Activated naive CD8-positive, alpha-beta T cell treated with anti-CD3 and anti-CD28 coated beads, Interleukin-2, amount 10 ng/mL, durations not matched to agents 7 days and 5 days (primary cell): ENCODE results near the gene PLPP1. TPM values are rescaled to one million over a fixed set of nuclear protein-coding genes. Genes with fewer than 3 reads are reported as not detected.

Source experiments
- ATAC-seq: fragments of 150-1000 bp; cut with Tn5 transposase; one replicate; pipeline ENCODE4 v1.10.0; 2021; ENCODE audit warnings: low read depth, moderate library complexity
- POLR2A ChIA-PET: fragments of 350-600 bp; sonication (Branson Sonifier 250); formaldehyde crosslinking; loops from one replicate; lab custom pipeline; 2021; ENCODE audit warnings: antibody characterized with exemption; lab: Charles Lee
- DNase-seq: peaks from one replicate; pipeline ENCODE4 v3.0.0; 2021
- H3K27ac Mint-ChIP-seq: one replicate; pipeline ENCODE4 v1.8.0; 2022; ENCODE audit warnings: mild to moderate bottlenecking, mixed read lengths
- H3K27me3 Mint-ChIP-seq: one replicate; pipeline ENCODE4 v1.8.0; 2022; ENCODE audit warnings: mild to moderate bottlenecking, moderate library complexity, mixed read lengths
- H3K36me3 Mint-ChIP-seq: one replicate; pipeline ENCODE4 v1.8.0; 2021; ENCODE audit warnings: mild to moderate bottlenecking, mixed read lengths
- H3K4me1 Mint-ChIP-seq: one replicate; pipeline ENCODE4 v1.8.0; 2021; ENCODE audit warnings: mixed read lengths
- H3K4me3 Mint-ChIP-seq: one replicate; pipeline ENCODE4 v1.8.0; 2022; ENCODE audit warnings: mild to moderate bottlenecking, moderate library complexity, mixed read lengths
- H3K9me3 Mint-ChIP-seq: one replicate; pipeline ENCODE4 v1.8.0; 2021; ENCODE audit warnings: mixed read lengths
- total RNA-seq, 2 experiments: library from RNA; stranded (reverse); gene quantifications; one replicate each; pipeline ENCODE4 v1.2.3, GENCODE V29; 2021

Gene PLPP1
- total RNA-seq, 2 experiments from 2014 or later = 25.9 to 27.8 TPM

- ATAC-seq = no peak
- H3K4me1 Mint-ChIP-seq = peaks cover 7% of the 10 kb centered on the region
- H3K4me3 Mint-ChIP-seq = no peak overlapping the region
- no peak overlapping the region for H3K27ac Mint-ChIP-seq
- POLR2A ChIA-PET = no interaction called here
- DNase-seq = no peak
- no peaks in the 10 kb centered on the region for H3K9me3 Mint-ChIP-seq
- H3K27me3 Mint-ChIP-seq = no peaks in the 10 kb centered on the region
- H3K36me3 Mint-ChIP-seq = peaks cover 54% of the 10 kb centered on the region
Observed at GRCh38 chr5:55450050-55450765, 84.6 kb downstream of the PLPP1 start.

DNA sequence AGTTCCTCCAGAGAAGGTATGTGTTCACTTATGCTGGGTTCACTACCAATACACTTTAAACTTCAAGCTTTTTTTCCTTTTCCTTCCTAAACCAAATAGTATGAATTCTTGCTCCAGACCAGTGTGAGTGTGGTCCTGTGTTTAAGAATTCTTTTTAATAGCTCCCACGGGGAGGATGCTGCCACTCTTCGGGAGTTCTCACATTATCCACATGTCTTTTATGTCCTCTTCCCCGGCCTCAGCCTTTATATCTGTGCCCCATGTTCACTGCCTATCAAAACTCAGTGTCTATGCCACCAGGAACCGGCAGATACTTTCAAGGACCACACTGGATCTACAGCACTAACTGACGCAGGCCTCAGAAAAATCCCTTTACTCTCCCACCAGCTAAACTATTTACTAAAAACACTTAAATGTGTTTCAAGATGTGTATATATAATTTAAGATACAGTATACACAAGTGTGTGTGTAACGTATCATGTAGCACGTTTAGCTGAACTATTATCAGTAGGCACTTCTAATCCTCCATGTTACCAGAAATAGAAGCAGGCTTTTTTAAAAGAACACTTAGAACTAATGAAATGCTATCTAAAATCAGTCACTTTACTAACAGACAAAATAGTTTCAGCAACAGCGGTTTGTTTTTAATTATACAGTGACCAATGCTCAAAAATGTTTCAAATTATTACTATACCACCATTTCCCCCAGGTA, 88.0 kb downstream of the PLPP1 start:
- POLR2A ChIA-PET = no interaction called here
- DNase-seq (no peak), ATAC-seq (no peak)
- Mint-ChIP-seq H3K27ac (no peak overlapping the region), H3K4me3 (no peak overlapping the region), H3K27me3 (no peaks in the 10 kb centered on the region), H3K36me3 (peaks cover 39% of the 10 kb centered on the region), H3K9me3 (no peaks in the 10 kb centered on the region), H3K4me1 (peaks cover 7% of the 10 kb centered on the region)

GRCh38 chr5:55445791-55446190, 89.0 kb downstream of the PLPP1 start:
- H3K27me3 Mint-ChIP-seq = no peaks in the 10 kb centered on the region
- H3K4me3 Mint-ChIP-seq = no peak overlapping the region
- H3K36me3 Mint-ChIP-seq = peaks cover 41% of the 10 kb centered on the region
- no peak for DNase-seq
- no peak overlapping the region for H3K27ac Mint-ChIP-seq
- peaks cover 10% of the 10 kb centered on the region for H3K4me1 Mint-ChIP-seq
- ATAC-seq = no peak
- no peaks in the 10 kb centered on the region for H3K9me3 Mint-ChIP-seq
- POLR2A ChIA-PET = no interaction called here

DNA sequence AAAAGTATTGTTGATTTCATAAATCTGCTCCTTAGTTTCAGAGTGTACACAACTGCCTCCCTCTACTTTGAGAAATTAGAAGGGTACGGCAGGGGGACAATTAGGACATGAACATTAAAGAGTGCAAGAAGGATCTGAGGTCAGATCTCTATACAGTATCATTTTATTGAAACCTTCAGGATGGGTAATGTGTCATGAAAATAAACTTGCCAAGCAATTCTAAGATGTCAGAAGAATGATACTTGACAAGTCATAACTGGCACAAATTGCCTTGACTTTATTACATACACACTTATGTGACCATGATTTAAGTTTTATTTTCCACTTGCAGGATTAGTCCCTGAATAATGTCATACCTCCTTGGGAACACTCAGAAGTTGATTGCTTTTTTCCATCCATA, 92.8 kb downstream of the PLPP1 start:
- no peak overlapping the region for H3K4me3 Mint-ChIP-seq
- H3K9me3 Mint-ChIP-seq = no peaks in the 10 kb centered on the region
- H3K27ac Mint-ChIP-seq = no peak overlapping the region
- POLR2A ChIA-PET = no interaction called here
- ATAC-seq (no peak), DNase-seq (no peak)
- H3K4me1 Mint-ChIP-seq = peaks cover 11% of the 10 kb centered on the region
- H3K36me3 Mint-ChIP-seq = peaks cover 35% of the 10 kb centered on the region
- H3K27me3 Mint-ChIP-seq = no peaks in the 10 kb centered on the region

DNA sequence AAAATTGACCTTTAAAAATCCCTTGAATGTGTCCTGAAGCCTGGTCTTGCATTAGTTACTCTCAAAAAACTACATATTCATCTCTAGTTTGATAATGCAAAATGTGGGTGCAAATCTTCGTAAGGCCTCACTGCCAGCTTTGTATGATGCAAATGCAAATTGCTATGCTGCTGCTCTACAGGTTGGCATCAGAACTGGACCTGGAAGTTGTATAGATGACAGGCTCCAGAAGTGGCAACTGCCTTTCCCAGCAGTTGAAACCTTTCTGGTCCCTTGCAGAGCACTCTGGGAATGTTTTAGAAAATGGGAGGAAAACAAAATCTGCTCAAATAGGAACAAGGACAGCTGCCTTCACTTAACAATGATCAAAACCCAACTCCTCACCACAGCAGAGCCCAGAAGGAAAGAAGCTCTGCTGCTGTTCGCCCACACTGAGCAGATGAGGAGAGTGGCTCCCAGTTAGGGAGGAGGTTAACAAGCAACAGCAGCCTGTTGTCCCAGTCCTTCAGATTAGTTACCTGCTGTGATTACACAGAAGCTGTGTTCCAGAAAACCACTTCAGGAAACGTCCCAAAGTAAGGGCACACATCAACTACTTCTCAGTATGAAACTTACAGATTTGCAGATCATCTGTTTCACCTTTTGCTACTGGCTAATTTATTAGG, 93.5 kb downstream of the PLPP1 start:
- no peak overlapping the region for H3K4me3 Mint-ChIP-seq

DNA sequence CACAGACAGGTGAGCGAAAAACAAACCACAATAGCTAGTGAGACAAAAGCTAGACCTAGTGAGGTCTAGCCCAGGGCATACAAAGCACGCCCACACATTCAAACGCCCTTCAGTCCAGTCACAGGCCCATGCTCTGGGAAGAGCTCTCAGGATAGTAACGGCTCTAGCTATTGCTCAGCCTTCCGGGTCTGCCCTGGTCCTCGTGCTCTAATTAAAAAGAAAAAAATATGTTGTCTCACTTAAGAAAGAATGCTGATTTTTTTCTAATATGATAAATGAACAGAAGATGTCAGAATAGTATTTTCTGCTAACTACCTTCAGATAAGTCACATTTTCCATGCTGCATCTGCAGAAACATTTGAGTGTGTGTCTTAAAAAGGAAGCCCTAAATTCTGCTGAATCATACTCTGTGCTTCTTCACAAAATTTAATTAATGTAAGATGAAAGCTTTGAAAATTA, 94.5 kb downstream of the PLPP1 start:
- Mint-ChIP-seq H3K4me3 (no peak overlapping the region), H3K4me1 (peaks cover 16% of the 10 kb centered on the region), H3K27ac (no peak overlapping the region), H3K27me3 (no peaks in the 10 kb centered on the region), H3K9me3 (peaks cover 4% of the 10 kb centered on the region), H3K36me3 (peaks cover 44% of the 10 kb centered on the region)
- no peak for ATAC-seq
- POLR2A ChIA-PET = no interaction called here
- DNase-seq = no peak

More for the DNA sequence above, 93.5 kb downstream of the PLPP1 start:
- Mint-ChIP-seq H3K4me1 (peaks cover 12% of the 10 kb centered on the region), H3K27ac (no peak overlapping the region), H3K36me3 (peaks cover 37% of the 10 kb centered on the region), H3K27me3 (no peaks in the 10 kb centered on the region), H3K9me3 (peaks cover 2% of the 10 kb centered on the region)
- POLR2A ChIA-PET = no interaction called here
- no peak for ATAC-seq
- no peak for DNase-seq

- no peaks in the 10 kb centered on the region for H3K27me3 Mint-ChIP-seq
- H3K4me3 Mint-ChIP-seq = no peak overlapping the region
- peaks cover 52% of the 10 kb centered on the region for H3K36me3 Mint-ChIP-seq
- H3K27ac Mint-ChIP-seq = no peak overlapping the region
- peaks cover 17% of the 10 kb centered on the region for H3K4me1 Mint-ChIP-seq
- DNase-seq (no peak), ATAC-seq (no peak)
- POLR2A ChIA-PET = no interaction called here
- peaks cover 10% of the 10 kb centered on the region for H3K9me3 Mint-ChIP-seq
Observed at GRCh38 chr5:55438998-55439397, 95.8 kb downstream of the PLPP1 start.

DNA sequence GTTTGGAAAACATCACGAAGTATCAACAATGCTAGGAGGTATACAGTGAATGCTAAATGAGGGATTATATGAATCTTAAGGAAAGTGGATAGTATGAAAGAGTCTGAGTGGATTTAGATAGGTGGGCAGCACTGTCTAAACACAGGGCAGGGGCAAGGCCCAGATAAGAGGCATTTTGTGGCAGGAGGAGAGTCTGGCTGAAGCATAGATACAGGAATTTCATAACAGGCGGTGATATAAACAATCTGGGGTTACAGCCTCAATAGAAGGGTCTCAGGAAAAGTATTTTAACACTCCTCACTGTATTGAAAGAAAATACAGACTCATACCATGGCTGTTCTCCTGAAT, 96.9 kb downstream of the PLPP1 start:
- no peaks in the 10 kb centered on the region for H3K27me3 Mint-ChIP-seq
- DNase-seq (no peak), ATAC-seq (no peak)
- H3K4me3 Mint-ChIP-seq = no peak overlapping the region
- peaks cover 10% of the 10 kb centered on the region for H3K9me3 Mint-ChIP-seq
- H3K36me3 Mint-ChIP-seq = peaks cover 61% of the 10 kb centered on the region
- POLR2A ChIA-PET = no interaction called here
- H3K4me1 Mint-ChIP-seq = peaks cover 17% of the 10 kb centered on the region
- H3K27ac Mint-ChIP-seq = no peak overlapping the region

- H3K27ac Mint-ChIP-seq = no peak overlapping the region
- H3K36me3 Mint-ChIP-seq = peaks cover 65% of the 10 kb centered on the region
Observed at GRCh38 chr5:55437452-55437851, 97.3 kb downstream of the PLPP1 start.

DNA sequence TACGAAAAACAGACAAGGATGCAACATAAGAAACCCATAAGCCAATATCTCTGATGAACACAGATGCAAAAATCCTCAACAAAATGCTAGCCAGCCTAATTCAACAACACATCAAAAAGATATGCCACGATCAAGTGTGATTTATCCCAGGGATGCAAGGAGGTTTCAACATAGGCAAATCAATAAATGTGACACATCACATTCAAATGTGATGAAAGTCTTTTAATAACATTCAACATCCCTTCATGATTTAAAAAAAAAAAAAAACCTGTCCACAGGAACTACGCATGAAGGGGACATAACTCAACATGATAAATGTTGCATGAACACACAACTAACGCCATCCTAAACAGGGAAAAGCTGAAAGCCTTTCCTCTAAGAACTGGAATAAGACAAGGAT, 102.2 kb downstream of the PLPP1 start:
- peaks cover 8% of the 10 kb centered on the region for H3K4me1 Mint-ChIP-seq
- ATAC-seq (no peak), DNase-seq (no peak)
- no peaks in the 10 kb centered on the region for H3K27me3 Mint-ChIP-seq
- no peak overlapping the region for H3K4me3 Mint-ChIP-seq
- H3K27ac Mint-ChIP-seq = no peak overlapping the region
- H3K9me3 Mint-ChIP-seq = peaks cover 17% of the 10 kb centered on the region
- POLR2A ChIA-PET = interaction anchor here (0.7 kb wide), 1 partner anchor 338 kb away, joined by 3 read pairs; no protein-coding TSS in a partner anchor
- peaks cover 88% of the 10 kb centered on the region for H3K36me3 Mint-ChIP-seq

More at GRCh38 chr5:55437452-55437851, 97.3 kb downstream of the PLPP1 start:
- H3K4me1 Mint-ChIP-seq = peaks cover 16% of the 10 kb centered on the region
- POLR2A ChIA-PET = no interaction called here
- H3K4me3 Mint-ChIP-seq = no peak overlapping the region
- H3K27me3 Mint-ChIP-seq = no peaks in the 10 kb centered on the region
- H3K9me3 Mint-ChIP-seq = peaks cover 12% of the 10 kb centered on the region
- no peak for DNase-seq
- no peak for ATAC-seq

- Mint-ChIP-seq H3K27ac (no peak overlapping the region), H3K36me3 (peaks cover 64% of the 10 kb centered on the region), H3K4me1 (no peaks in the 10 kb centered on the region), H3K9me3 (peaks cover 11% of the 10 kb centered on the region), H3K4me3 (no peak overlapping the region), H3K27me3 (no peaks in the 10 kb centered on the region)
- POLR2A ChIA-PET = no interaction called here
- DNase-seq = no peak
- no peak for ATAC-seq
Observed at GRCh38 chr5:55429613-55430253, 105.0 kb downstream of the PLPP1 start.

DNA sequence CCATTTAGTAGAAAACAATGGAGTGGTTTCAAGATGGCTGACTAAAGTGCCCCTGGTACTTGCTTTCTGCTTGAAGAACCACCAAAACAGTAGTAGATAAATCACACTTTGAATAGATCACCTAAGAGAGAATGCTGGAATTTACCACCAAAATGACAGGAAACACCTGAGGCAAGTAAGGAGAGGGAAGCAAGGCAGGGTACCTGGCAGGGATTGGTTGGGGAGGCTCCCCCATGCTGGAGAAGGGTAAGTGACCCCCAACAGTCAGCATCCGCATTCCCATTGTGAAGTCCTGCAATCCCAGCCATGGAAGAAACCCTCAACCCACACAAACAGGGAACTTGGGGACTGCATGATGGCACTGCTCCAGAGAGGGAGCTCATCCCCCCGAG, 105.5 kb downstream of the PLPP1 start:
- DNase-seq (no peak), ATAC-seq (no peak)
- Mint-ChIP-seq H3K36me3 (peaks cover 62% of the 10 kb centered on the region), H3K27ac (peak overlapping the region; percentile 59), H3K27me3 (no peaks in the 10 kb centered on the region), H3K9me3 (peaks cover 7% of the 10 kb centered on the region), H3K4me3 (no peak overlapping the region), H3K4me1 (no peaks in the 10 kb centered on the region)
- POLR2A ChIA-PET = no interaction called here

GRCh38 chr5:55427157-55427556, 107.6 kb downstream of the PLPP1 start:
- Mint-ChIP-seq H3K27ac (no peak overlapping the region), H3K4me1 (peaks cover 2% of the 10 kb centered on the region), H3K4me3 (no peak overlapping the region), H3K36me3 (peaks cover 59% of the 10 kb centered on the region), H3K9me3 (peaks cover 5% of the 10 kb centered on the region), H3K27me3 (no peaks in the 10 kb centered on the region)
- no peak for DNase-seq
- no peak for ATAC-seq
- POLR2A ChIA-PET = interaction anchor here (0.6 kb wide), 1 partner anchor 395 kb away, joined by 3 read pairs; no protein-coding TSS in a partner anchor
